Measurements from ENCODE around the gene PPIAL4G.
"Not testable (repeated sequence)": the region's sequence is repeated elsewhere in the genome, so short reads cannot be mapped to it uniquely, and the experiment has no call there.

- TF ChIP-seq CTCF (IDR thresholded peaks at IDR 0.05 in 4 of 5, conservative IDR thresholded peaks at IDR 0.05 in 1 of 5); POLR2A (IDR thresholded peaks at IDR 0.05): not testable (repeated sequence)
Observed at GRCh38 chr1:148481134-148481533, 2.0 kb downstream of the PPIAL4G start.

Data from gastrocnemius medialis (tissue), 4 donors.